H9 (cell line): ENCODE data around the gene RGS8. TPM values are rescaled to one million over a fixed set of nuclear protein-coding genes. Genes with fewer than 3 reads are reported as not detected.

Experiments used
- DNase-seq: peaks from one replicate; pipeline ENCODE4 v3.0.0-alpha.2; 2017
- H2AFZ ChIP-seq: one replicate; pipeline ENCODE4 v1.6.1; 2013; ENCODE audit warnings: mild to moderate bottlenecking, low read length, control low read depth, moderate library complexity
- H2AK5ac ChIP-seq: 2 replicates; pipeline ENCODE4 v1.6.1; 2013; ENCODE audit warnings: low read length, control low read depth, mixed read lengths; ENCODE audit not compliant: insufficient read length
- H2BK120ac ChIP-seq: one replicate; pipeline ENCODE4 v1.6.1; 2013; ENCODE audit warnings: low read depth, mild to moderate bottlenecking, low read length, control low read depth, inconsistent platforms; ENCODE audit not compliant: poor library complexity, severe bottlenecking
- H2BK12ac ChIP-seq: 2 replicates; pipeline ENCODE4 v1.6.1; 2013; ENCODE audit warnings: low read length, control low read depth, mixed read lengths, low read depth; ENCODE audit not compliant: insufficient read length
- H2BK15ac ChIP-seq: 2 replicates; pipeline ENCODE4 v1.6.1; 2013; ENCODE audit warnings: low read depth, low read length, control low read depth
- H2BK20ac ChIP-seq: one replicate; pipeline ENCODE4 v1.6.1; 2013; ENCODE audit warnings: low read depth, mild to moderate bottlenecking, low read length, control low read depth, inconsistent platforms; ENCODE audit not compliant: poor library complexity, severe bottlenecking
- H2BK5ac ChIP-seq: 2 replicates; pipeline ENCODE4 v1.6.1; 2013; ENCODE audit warnings: low read length, control low read depth, mixed read lengths; ENCODE audit not compliant: insufficient read length
- H3K14ac ChIP-seq: 2 replicates; pipeline ENCODE4 v1.6.1; 2013; ENCODE audit warnings: low read length, control low read depth; ENCODE audit not compliant: insufficient read depth
- H3K18ac ChIP-seq: 2 replicates; pipeline ENCODE4 v1.6.1; 2013; ENCODE audit warnings: low read depth, mild to moderate bottlenecking, mixed read lengths, low read length, control low read depth; ENCODE audit not compliant: insufficient read length
- H3K23ac ChIP-seq: 2 replicates; pipeline ENCODE4 v1.6.1; 2013; ENCODE audit warnings: low read length, control low read depth, mixed read lengths, low read depth; ENCODE audit not compliant: insufficient read length
- H3K23me2 ChIP-seq: 2 replicates; pipeline ENCODE4 v1.6.1; 2013; ENCODE audit warnings: low read depth, mild to moderate bottlenecking, mixed read lengths, low read length, control low read depth; ENCODE audit not compliant: insufficient read length, poor library complexity, severe bottlenecking
- H3K27ac ChIP-seq: 2 replicates; pipeline ENCODE4 v1.5.1; 2013; ENCODE audit warnings: low read length, control low read depth, mixed read lengths, low read depth; ENCODE audit not compliant: insufficient read length
- H3K27me3 ChIP-seq: 2 replicates; pipeline ENCODE4 v1.6.1; 2013; ENCODE audit warnings: low read length, control low read depth, inconsistent platforms; ENCODE audit not compliant: insufficient read depth
- H3K4ac ChIP-seq: 2 replicates; pipeline ENCODE4 v1.6.1; 2013; ENCODE audit warnings: low read depth, mild to moderate bottlenecking, control low read depth, inconsistent platforms, low read length, moderate library complexity
- H3K4me1 ChIP-seq: 2 replicates; pipeline ENCODE4 v1.6.1; 2013; ENCODE audit warnings: low read length, control low read depth, inconsistent platforms; ENCODE audit not compliant: insufficient read depth
- H3K4me2 ChIP-seq: 2 replicates; pipeline ENCODE4 v1.6.1; 2013; ENCODE audit warnings: low read length, control low read depth, mixed read lengths; ENCODE audit not compliant: insufficient read length, insufficient read depth
- H3K56ac ChIP-seq: 2 replicates; pipeline ENCODE4 v1.6.1; 2013; ENCODE audit warnings: low read depth, mild to moderate bottlenecking, mixed read lengths, low read length, control low read depth; ENCODE audit not compliant: insufficient read length
- H3K79me1 ChIP-seq: 2 replicates; pipeline ENCODE4 v1.6.1; 2013; ENCODE audit warnings: low read depth, mild to moderate bottlenecking, moderate library complexity, low read length, control low read depth, inconsistent platforms; ENCODE audit not compliant: insufficient read depth, poor library complexity, severe bottlenecking
- H3K79me2 ChIP-seq: 2 replicates; pipeline ENCODE4 v1.6.1; 2013; ENCODE audit warnings: low read length, control low read depth, inconsistent platforms; ENCODE audit not compliant: insufficient read depth
- H3K9ac ChIP-seq: 2 replicates; pipeline ENCODE4 v1.6.1; 2013; ENCODE audit warnings: low read length, control low read depth, mixed read lengths; ENCODE audit not compliant: insufficient read length; ENCODE audit errors: extremely low read depth
- H3K9me3 ChIP-seq: one replicate; pipeline ENCODE4 v1.6.1; 2013; ENCODE audit warnings: low read depth, low read length, inconsistent platforms; ENCODE audit not compliant: control insufficient read depth
- H3T11ph ChIP-seq: one replicate; pipeline ENCODE4 v1.6.1; 2013; ENCODE audit warnings: mild to moderate bottlenecking, low read length, control low read depth, inconsistent platforms
- H4K20me1 ChIP-seq: one replicate; pipeline ENCODE4 v1.6.1; 2013; ENCODE audit not compliant: control insufficient read depth, insufficient read length, insufficient read depth
- H4K5ac ChIP-seq: 2 replicates; pipeline ENCODE4 v1.6.1; 2013; ENCODE audit warnings: low read depth, mild to moderate bottlenecking, mixed read lengths, low read length, control low read depth; ENCODE audit not compliant: insufficient read length
- H4K8ac ChIP-seq: replicated peaks from 2 replicates; pipeline ENCODE4 v1.6.1; 2013; ENCODE audit warnings: low read length, control low read depth, mixed read lengths, low read depth; ENCODE audit not compliant: insufficient read length
- H4K91ac ChIP-seq: 2 replicates; pipeline ENCODE4 v1.6.1; 2013; ENCODE audit warnings: low read depth, mild to moderate bottlenecking, moderate library complexity, mixed read lengths, low read length, control low read depth; ENCODE audit not compliant: insufficient read length
- H3K27ac Mint-ChIP-seq, 3 experiments: 2 replicates in 2 of 3; 3 replicates in 1 of 3; pipeline ENCODE4 v1.8.0; 2020 to 2021; ENCODE audit warnings: mixed read lengths in 3 of 3, mild to moderate bottlenecking in 1 of 3, moderate library complexity in 1 of 3
- H3K27me3 Mint-ChIP-seq: 2 replicates; pipeline ENCODE4 v1.8.0; 2021; ENCODE audit warnings: low read depth, mild to moderate bottlenecking, moderate library complexity, mixed read lengths
- H3K36me3 Mint-ChIP-seq, 3 experiments: 2 replicates in 2 of 3; 3 replicates in 1 of 3; pipeline ENCODE4 v1.8.0; 2020 to 2021; ENCODE audit warnings: low read depth in 3 of 3, mixed read lengths in 3 of 3; ENCODE audit not compliant: insufficient read depth in 1 of 3
- H3K4me1 Mint-ChIP-seq, 2 experiments: 2 replicates each; pipeline ENCODE4 v1.8.0; 2020; ENCODE audit warnings: mixed read lengths in 2 of 2
- H3K4me3 Mint-ChIP-seq, 2 experiments: 2 replicates in 1 of 2; 3 replicates in 1 of 2; pipeline ENCODE4 v1.8.0; 2020 to 2021; ENCODE audit warnings: mild to moderate bottlenecking in 2 of 2, mixed read lengths in 2 of 2, moderate library complexity in 1 of 2
- H3K9me3 Mint-ChIP-seq, 2 experiments: 2 replicates in 1 of 2; 3 replicates in 1 of 2; pipeline ENCODE4 v1.8.0; 2020; ENCODE audit warnings: mild to moderate bottlenecking in 2 of 2, mixed read lengths in 2 of 2, moderate library complexity in 1 of 2
- CTCF ChIP-seq: fragments of 200-600 bp; sonication (generic); conservative IDR thresholded peaks from 3 replicates; pipeline ENCODE4 v1.8.0; 2021; ENCODE audit warnings: antibody characterized with exemption, mild to moderate bottlenecking
- WGBS: extraction: QIAGEN DNeasy Blood & Tissue Kit; methylation state at CpG from one replicate; pipeline ENCODE4 v1.1.7; 2013; ENCODE audit warnings: missing lambda C conversion rate, low lambda C conversion rate, mixed read lengths; ENCODE audit not compliant: insufficient read length; ENCODE audit errors: extremely low coverage; 5-methylcytosine and 5-hydroxymethylcytosine counted together
- total RNA-seq: library from RNA; stranded (reverse); gene quantifications from 2 replicates; pipeline ENCODE4 v1.2.1, GENCODE V29; 2021

Gene RGS8
- total RNA-seq, 1 experiment from 2014 or later = not detected

- Histone ChIP-seq H3K79me1 (no peaks in the 10 kb centered on the region), H2BK120ac (no peak overlapping the region), H4K5ac (no peak overlapping the region), H2BK15ac (no peak overlapping the region), H2BK5ac (no peak overlapping the region), H2AFZ (no peak overlapping the region), H2BK12ac (no peak overlapping the region), H3K4me1 (no peaks in the 10 kb centered on the region), H3K23me2 (no peaks in the 10 kb centered on the region), H3T11ph (no peak overlapping the region), H3K4me2 (no peak overlapping the region), H3K4ac (no peak overlapping the region), H3K9me3 (no peaks in the 10 kb centered on the region), H3K23ac (no peak overlapping the region), H3K27ac (no peak overlapping the region), H2BK20ac (no peak overlapping the region), H3K14ac (no peak overlapping the region), H4K91ac (no peak overlapping the region), H3K9ac (no peak overlapping the region), H3K56ac (no peak overlapping the region), H4K8ac (no peak overlapping the region), H3K27me3 (no peaks in the 10 kb centered on the region), H3K79me2 (no peaks in the 10 kb centered on the region), H4K20me1 (no peaks in the 10 kb centered on the region), H3K18ac (no peak overlapping the region), H2AK5ac (no peak overlapping the region)
- Mint-ChIP-seq H3K27me3 (no peaks in the 10 kb centered on the region; the same call in 1 of the 2 replicates), H3K4me3 (no peak overlapping the region), H3K27ac (no peak overlapping the region), H3K4me1 (peaks cover 9 to 11% of the 10 kb centered on the region in 2 experiments), H3K9me3 (no peaks in the 10 kb centered on the region), H3K36me3 (no peaks in the 10 kb centered on the region)
- no CpG with 5 or more reads among the region's 4 CpGs for WGBS
- TF ChIP-seq CTCF = no peak
- DNase-seq = no peak
These were observed 35.2 kb upstream of the RGS8 start for GRCh38 chr1:182719553-182719952.
